Endothelial cell of umbilical vein (primary cell): ENCODE results near the gene CALCOCO1. TPM values are rescaled to one million over a fixed set of nuclear protein-coding genes. Genes with fewer than 3 reads are reported as not detected.

Experiments
- BruUV-seq: library from RNA; stranded (reverse); fragments of 400-500 nt; replicated peaks from 2 replicates; lab custom pipeline; 2021; lab: Mats Ljungman, UMichigan
- CTCF ChIA-PET: fragments of 300-600, 350-600 bp; sonication (Branson Sonifier 250); formaldehyde crosslinking; loops from one replicate; lab custom pipeline; 2021; ENCODE audit warnings: antibody characterized with exemption, inconsistent platforms; lab: Charles Lee
- POLR2A ChIA-PET: fragments of 300-600, 350-600 bp; sonication (Branson Sonifier 250); formaldehyde crosslinking; loops from one replicate; lab custom pipeline; 2021; ENCODE audit warnings: antibody characterized with exemption, inconsistent platforms; lab: Charles Lee
- DNase-seq: peaks from one replicate; pipeline ENCODE4 v3.0.0-alpha.2; 2011; ENCODE audit warnings: low read depth, low spot score
- FAIRE-seq: peaks from 2 replicates; lab custom pipeline; 2011; peaks lifted over from hg19 to GRCh38; lab: Jason Lieb, UNC
- H2AFZ ChIP-seq: 2 replicates; pipeline ENCODE4 v1.6.0; 2012; ENCODE audit warnings: low read depth, low read length, control low read depth, inconsistent platforms
- H3K27ac ChIP-seq: 2 replicates; pipeline ENCODE4 v1.5.1; 2011; ENCODE audit warnings: low read depth, mild to moderate bottlenecking, control low read depth, low read length, moderate library complexity; ENCODE audit not compliant: insufficient read depth
- H3K27me3 ChIP-seq, 2 experiments: 2 replicates each; pipeline versions ENCODE4 v1.6.0 to v1.6.1; 2011; ENCODE audit warnings: low read length in 2 of 2, mixed read lengths in 1 of 2; ENCODE audit not compliant: control insufficient read depth in 2 of 2, insufficient read depth in 2 of 2
- H3K36me3 ChIP-seq, 2 experiments: 2 replicates in 1 of 2; 3 replicates in 1 of 2; pipeline ENCODE4 v1.5.1; 2011; ENCODE audit warnings: low read length in 2 of 2, mild to moderate bottlenecking in 1 of 2, moderate library complexity in 1 of 2; ENCODE audit not compliant: control insufficient read depth in 2 of 2, insufficient read depth in 2 of 2; ENCODE audit errors: extremely low read depth in 1 of 2
- H3K4me1 ChIP-seq: 3 replicates; pipeline ENCODE4 v1.5.1; 2011; ENCODE audit warnings: mild to moderate bottlenecking, low read length; ENCODE audit not compliant: control insufficient read depth, insufficient read depth; ENCODE audit errors: extremely low read depth
- H3K4me2 ChIP-seq: 2 replicates; pipeline ENCODE4 v1.6.1; 2011; ENCODE audit warnings: low read length, control low read depth, mixed read lengths; ENCODE audit not compliant: insufficient read depth
- H3K4me3 ChIP-seq, 3 experiments: fragments of 200-600 bp in 1 of 3; sonication (generic), shearing (Covaris generic) in 1 of 3; replicated peaks in 1 of 3; 2 replicates each; pipeline ENCODE4 v1.5.1; 2011 to 2016; ENCODE audit warnings: control low read depth in 3 of 3, low read length in 3 of 3, mild to moderate bottlenecking in 2 of 3, inconsistent platforms in 1 of 3, low read depth in 1 of 3, moderate library complexity in 1 of 3; ENCODE audit not compliant: insufficient read depth in 1 of 3
- H3K79me2 ChIP-seq: 2 replicates; pipeline ENCODE4 v1.6.0; 2012; ENCODE audit warnings: low read length, inconsistent platforms; ENCODE audit not compliant: control insufficient read depth, insufficient read depth
- H3K9ac ChIP-seq: replicated peaks from 2 replicates; pipeline ENCODE3; 2011; ENCODE audit warnings: low read length, control low read depth; ENCODE audit not compliant: insufficient read depth; ENCODE audit errors: extremely low read depth
- H3K9me1 ChIP-seq: replicated peaks from 3 replicates; pipeline ENCODE4 v1.6.0; 2011; ENCODE audit warnings: mild to moderate bottlenecking, low read length; ENCODE audit not compliant: control insufficient read depth, insufficient read depth; ENCODE audit errors: extremely low read depth
- H3K9me3 ChIP-seq: replicated peaks from 2 replicates; pipeline ENCODE4 v1.5.1; 2012; ENCODE audit warnings: low read length, inconsistent platforms; ENCODE audit not compliant: control insufficient read depth, insufficient read depth
- H4K20me1 ChIP-seq: replicated peaks from 2 replicates; pipeline ENCODE3; 2011; ENCODE audit warnings: mild to moderate bottlenecking, low read length; ENCODE audit not compliant: control insufficient read depth, insufficient read depth; ENCODE audit errors: extremely low read depth
- CTCF ChIP-seq, 2 donors: IDR thresholded peaks; 1 replicate in 1 of 2; 2 replicates in 1 of 2; pipeline ENCODE4 v1.5.1; 2011; ENCODE audit warnings: low read length in 2 of 2, mild to moderate bottlenecking in 2 of 2, moderate library complexity in 2 of 2, control low read depth in 1 of 2, inconsistent platforms in 1 of 2, low read depth in 1 of 2; ENCODE audit not compliant: insufficient read depth in 1 of 2; ENCODE audit errors: extremely low read depth in 1 of 2
- EZH2 ChIP-seq: IDR thresholded peaks from 2 replicates; pipeline ENCODE4 v1.6.1; 2012; ENCODE audit warnings: borderline replicate concordance, low read depth, mild to moderate bottlenecking, moderate library complexity, low read length, inconsistent platforms; ENCODE audit not compliant: severe bottlenecking
- JUN ChIP-seq: IDR thresholded peaks from 2 replicates; pipeline ENCODE4 v1.6.1; 2011; ENCODE audit warnings: borderline replicate concordance, low read depth; ENCODE audit not compliant: insufficient read length, insufficient read depth
- MYC ChIP-seq: IDR thresholded peaks from one replicate; pipeline ENCODE4 v1.6.1; 2011; ENCODE audit warnings: mild to moderate bottlenecking, low read depth, low read length
- dilution Hi-C: fragments of 300-500 bp; cut with MboI; formaldehyde crosslinking; loops from one replicate; pipeline ENCODE4 v1.15.0; 2019; ENCODE audit warnings: low sequenced_read_pairs; ENCODE audit not compliant: extremely low pct_ligation_motif_present
- intact Hi-C: fragments of 100-400 bp; cut with micrococcal nuclease; formaldehyde crosslinking; loops from one replicate; pipeline ENCODE4 v1.10.0; 2022
- polyA plus RNA-seq, 4 experiments: library from polyadenylated mRNA; depleted of rRNA in 3 of 4; stranded (reverse) in 3 of 4; unstranded in 1 of 4; fragments of >200 nt; gene quantifications; 2 replicates each; pipeline versions ENCODE4 v1.2.1 to v1.2.3, GENCODE V29; 2011 to 2012; ENCODE audit warnings: missing spikeins in 1 of 4
- total RNA-seq: library from RNA; stranded (reverse); gene quantifications from 2 replicates; pipeline ENCODE4 v1.2.3, GENCODE V29; 2021

CALCOCO1 gene
- total and polyA plus RNA-seq, 2 donors (not counting 3 experiments of a cell fraction or from before 2014, with no cell fraction given): 70.9 to 135 TPM

GRCh38 chr12:53701518-53702264 is 25.6 kb downstream of the CALCOCO1 start:
- FAIRE-seq: peak; percentile 85
- POLR2A ChIA-PET: no interaction called here
- Histone ChIP-seq H3K4me1 (no peaks in the 10 kb centered on the region), H3K36me3 (no peaks in the 10 kb centered on the region), H3K27ac (no peak overlapping the region), H2AFZ (no peak overlapping the region), H3K9me1 (no peaks in the 10 kb centered on the region), H3K4me2 (no peak overlapping the region), H3K27me3 (peaks cover 57 to 72% of the 10 kb centered on the region in 2 experiments), H3K9me3 (no peaks in the 10 kb centered on the region), H3K79me2 (no peaks in the 10 kb centered on the region), H4K20me1 (no peaks in the 10 kb centered on the region), H3K4me3 (no peak overlapping the region), H3K9ac (no peak overlapping the region)
- peak; percentile 69 for DNase-seq
- dilution Hi-C loops: no loop called here
- no TSS peak for BruUV-seq
- intact Hi-C loops: loop anchor here (1.0 to 5.0 kb wide), 3 partner anchors 42 to 286 kb away; partner anchors contain the start of gene HOXC10
- TF ChIP-seq JUN: no peak
- TF ChIP-seq EZH2: peak; percentile 49
- TF ChIP-seq CTCF (IDR thresholded peaks at IDR 0.05; ENCODE audit: extremely low read depth in 1 of 2, insufficient read depth in 1 of 2, low read depth in 1 of 2, low read length in 2 of 2): peak; percentile 95 to 96
- CTCF ChIA-PET: interaction anchor here (0.6 to 20.3 kb wide), 19 partner anchors 12 to 500 kb away, joined by 3 to 719 read pairs (median 4); partner anchors contain the start of gene CALCOCO1

GRCh38 chr12:53700567-53700966 is 26.7 kb downstream of the CALCOCO1 start:
- ChIA-PET POLR2A (no interaction called here), CTCF (interaction anchor here (0.7 to 20.3 kb wide), 9 partner anchors 11 to 157 kb away, joined by 3 to 719 read pairs (median 4); no protein-coding TSS in a partner anchor)
- peaks cover 3% of the 10 kb centered on the region for H3K4me1 ChIP-seq
- H4K20me1 ChIP-seq: no peaks in the 10 kb centered on the region
- H3K9me3 ChIP-seq: no peaks in the 10 kb centered on the region
- intact Hi-C loops (loop anchor here (5.0 kb wide), 1 partner anchor 287 kb away; the partner anchor contains the start of gene HOXC10), dilution Hi-C loops (no loop called here)
- no peak for TF ChIP-seq CTCF (IDR thresholded peaks at IDR 0.05; ENCODE audit: extremely low read depth in 1 of 2, insufficient read depth in 1 of 2, low read depth in 1 of 2, low read length in 2 of 2)
- no peak for TF ChIP-seq MYC
- no peak overlapping the region for H3K27ac ChIP-seq
- BruUV-seq: no TSS peak
- no peak overlapping the region for H3K4me2 ChIP-seq
- FAIRE-seq: no peak
- no peak overlapping the region for H3K9ac ChIP-seq
- no peaks in the 10 kb centered on the region for H3K79me2 ChIP-seq
- H3K4me3 ChIP-seq: no peak overlapping the region
- no peaks in the 10 kb centered on the region for H3K36me3 ChIP-seq
- DNase-seq: no peak
- no peaks in the 10 kb centered on the region for H3K9me1 ChIP-seq
- H3K27me3 ChIP-seq: peaks cover 56 to 78% of the 10 kb centered on the region in 2 experiments
- H2AFZ ChIP-seq: no peak overlapping the region
